ENCODE measurements around the gene PRAMEF7.
"Not testable (repeated sequence)": the region's sequence is repeated elsewhere in the genome, so short reads cannot be mapped to it uniquely, and the experiment has no call there.

The PRAMEF7 gene

GRCh38 chr1:12916310-12916709 lies at the start of gene PRAMEF7:
Gene PRAMEF7, plus strand, starts transcription at chr1:12916610. Its CDS starts 1,083 bp downstream, at chr1:12917693.
- DNase-seq: not testable (repeated sequence)

GRCh38 chr1:12878453-12878852 lies 38.0 kb upstream of the PRAMEF7 start:
- not testable (repeated sequence) for DNase-seq

GRCh38 chr1:12886101-12886500 lies 30.3 kb upstream of the PRAMEF7 start, which contains the start of gene PRAMEF4:
Gene PRAMEF4, minus strand, starts transcription at chr1:12886201. Its CDS starts 2,807 bp downstream, at chr1:12883394.
- DNase-seq: not testable (repeated sequence)

GRCh38 chr1:12898170-12898569 lies 18.2 kb upstream of the PRAMEF7 start, which contains the start of gene PRAMEF10:
Gene PRAMEF10, minus strand, starts transcription at chr1:12898270. Its CDS starts 2,423 bp downstream, at chr1:12895847.
- DNase-seq: not testable (repeated sequence)

GRCh38 chr1:12899186-12899585 lies 17.2 kb upstream of the PRAMEF7 start:
- not testable (repeated sequence) for DNase-seq

GRCh38 chr1:12903793-12904572 lies 12.4 kb upstream of the PRAMEF7 start:
- DNase-seq: not testable (repeated sequence)

GRCh38 chr1:12921749-12922148 lies 5.3 kb downstream of the PRAMEF7 start:
- not testable (repeated sequence) for DNase-seq

- not testable (repeated sequence) for DNase-seq
Observed at GRCh38 chr1:12924368-12924767, 8.0 kb downstream of the PRAMEF7 start.

GRCh38 chr1:12947480-12947879 lies 31.1 kb downstream of the PRAMEF7 start, which contains the start of gene PRAMEF6:
Gene PRAMEF6, minus strand, starts transcription at chr1:12947580. Its CDS starts 5,062 bp downstream, at chr1:12942518.
- DNase-seq: not testable (repeated sequence)
